Activated CD8-positive, alpha-beta memory T cell treated with anti-CD3 and anti-CD28 coated beads for 24 hours (primary cell): ENCODE results near the gene RSPRY1.

Experiments used
- DNase-seq: peaks from one replicate; pipeline ENCODE4 v3.0.0-alpha.2; 2020

RSPRY1 gene

GRCh38 chr16:57276596-57276995 lies 90.5 kb downstream of the RSPRY1 start:
- no peak for DNase-seq

GRCh38 chr16:57277586-57277985 lies 91.5 kb downstream of the RSPRY1 start:
- no peak for DNase-seq

- DNase-seq: no peak
These were observed 92.4 kb downstream of the RSPRY1 start for GRCh38 chr16:57278494-57278893.

- no peak for DNase-seq
These were observed 93.9 kb downstream of the RSPRY1 start for GRCh38 chr16:57279780-57280638.

GRCh38 chr16:57281791-57282190 lies 95.7 kb downstream of the RSPRY1 start:
- no peak for DNase-seq

GRCh38 chr16:57282510-57283213 lies 96.5 kb downstream of the RSPRY1 start:
- no peak for DNase-seq

- DNase-seq: no peak
These were observed 97.3 kb downstream of the RSPRY1 start for GRCh38 chr16:57283214-57283958.

- DNase-seq: no peak
These were observed 97.8 kb downstream of the RSPRY1 start for GRCh38 chr16:57283959-57284208.

- DNase-seq: peak; percentile 84
These were observed 98.3 kb downstream of the RSPRY1 start, which contains the start of gene PLLP for GRCh38 chr16:57284209-57284951. Gene PLLP, minus strand, starts transcription at chr16:57284672. Its CDS starts 132 bp downstream, at chr16:57284540.

- DNase-seq: no peak
These were observed 98.8 kb downstream of the RSPRY1 start for GRCh38 chr16:57284952-57285363.

- no peak for DNase-seq
These were observed 99.2 kb downstream of the RSPRY1 start for GRCh38 chr16:57285379-57285778.

GRCh38 chr16:57289391-57290257 lies 103.5 kb downstream of the RSPRY1 start:
- DNase-seq: no peak
